ENCODE results near the gene CD36. TPM values are rescaled to one million over a fixed set of nuclear protein-coding genes. Genes with fewer than 3 reads are reported as not detected.
A peak's percentile ranks its signal among the peaks of the same experiment; 100 is the strongest.

Gene CD36
- total RNA-seq, 1 experiment from 2014 or later: not detected

DNA sequence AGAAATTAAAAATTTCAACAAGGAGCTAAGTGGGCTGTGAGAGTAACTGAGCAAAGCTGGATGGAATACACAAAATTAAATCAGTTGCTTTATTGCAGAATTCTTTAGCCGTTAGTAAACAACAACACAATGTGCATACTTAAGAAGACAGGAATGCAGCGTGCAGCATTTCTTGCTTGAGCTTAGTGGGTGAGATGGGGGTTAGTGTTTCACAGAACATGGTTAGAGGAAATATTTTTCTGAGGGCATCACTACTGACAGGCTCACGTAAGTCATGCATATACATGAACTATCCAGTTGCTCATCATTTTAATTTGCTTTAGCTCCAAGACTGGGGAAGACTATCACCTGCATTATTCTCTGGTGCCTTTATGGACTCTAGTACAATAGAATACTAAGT, 80.8 kb downstream of the CD36 start:
- no peaks in the 10 kb centered on the region for H3K36me3 ChIP-seq (ENCODE audit: low read depth, low read length)
- ChIA-PET CTCF (no interaction called here), POLR2A (ENCODE audit: unreplicated experiment) (no interaction called here)
- ATAC-seq (no peak), DNase-seq (peak; percentile 20)
- no peak overlapping the region for H3K4me2 ChIP-seq (ENCODE audit: low read length)
- H3K79me2 ChIP-seq (ENCODE audit: low read length): no peaks in the 10 kb centered on the region
- BruUV-seq (replicated peaks): no TSS peak
- H3K4me1 ChIP-seq (ENCODE audit: insufficient read depth, low read length): peaks cover 30% of the 10 kb centered on the region
- no peak overlapping the region for H3K9ac ChIP-seq (ENCODE audit: low read length)
- H3K27me3 ChIP-seq (ENCODE audit: low read length): no peaks in the 10 kb centered on the region
- H3K9me2 ChIP-seq (replicated peaks; ENCODE audit: low read length): no peaks in the 10 kb centered on the region
- H4K20me1 ChIP-seq (ENCODE audit: low read length): no peaks in the 10 kb centered on the region
- intact Hi-C loops (cut with micrococcal nuclease): no loop called here
- no peak overlapping the region for H3K27ac ChIP-seq (ENCODE audit: low read length)
- H2AFZ ChIP-seq (ENCODE audit: low read length): no peak overlapping the region
- no peaks in the 10 kb centered on the region for H3K9me3 ChIP-seq (ENCODE audit: low read length)
- no peak overlapping the region for H3K4me3 ChIP-seq (ENCODE audit: low read length)
- TF ChIP-seq EZH2phosphoT487 (IDR thresholded peaks at IDR 0.05; ENCODE audit: borderline replicate concordance, low read length) (no peak), EZH2 (IDR thresholded peaks at IDR 0.05; ENCODE audit: low read length, unreplicated experiment) (no peak)
- TF ChIP-seq, protein P1, sequence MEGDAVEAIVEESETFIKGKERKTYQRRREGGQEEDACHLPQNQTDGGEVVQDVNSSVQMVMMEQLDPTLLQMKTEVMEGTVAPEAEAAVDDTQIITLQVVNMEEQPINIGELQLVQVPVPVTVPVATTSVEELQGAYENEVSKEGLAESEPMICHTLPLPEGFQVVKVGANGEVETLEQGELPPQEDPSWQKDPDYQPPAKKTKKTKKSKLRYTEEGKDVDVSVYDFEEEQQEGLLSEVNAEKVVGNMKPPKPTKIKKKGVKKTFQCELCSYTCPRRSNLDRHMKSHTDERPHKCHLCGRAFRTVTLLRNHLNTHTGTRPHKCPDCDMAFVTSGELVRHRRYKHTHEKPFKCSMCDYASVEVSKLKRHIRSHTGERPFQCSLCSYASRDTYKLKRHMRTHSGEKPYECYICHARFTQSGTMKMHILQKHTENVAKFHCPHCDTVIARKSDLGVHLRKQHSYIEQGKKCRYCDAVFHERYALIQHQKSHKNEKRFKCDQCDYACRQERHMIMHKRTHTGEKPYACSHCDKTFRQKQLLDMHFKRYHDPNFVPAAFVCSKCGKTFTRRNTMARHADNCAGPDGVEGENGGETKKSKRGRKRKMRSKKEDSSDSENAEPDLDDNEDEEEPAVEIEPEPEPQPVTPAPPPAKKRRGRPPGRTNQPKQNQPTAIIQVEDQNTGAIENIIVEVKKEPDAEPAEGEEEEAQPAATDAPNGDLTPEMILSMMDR (conservative IDR thresholded peaks at IDR 0.05; ENCODE audit: low read depth, low read length): no peak
- peaks cover 10% of the 10 kb centered on the region for H3F3A ChIP-seq (ENCODE audit: low read length, unreplicated experiment)

DNA sequence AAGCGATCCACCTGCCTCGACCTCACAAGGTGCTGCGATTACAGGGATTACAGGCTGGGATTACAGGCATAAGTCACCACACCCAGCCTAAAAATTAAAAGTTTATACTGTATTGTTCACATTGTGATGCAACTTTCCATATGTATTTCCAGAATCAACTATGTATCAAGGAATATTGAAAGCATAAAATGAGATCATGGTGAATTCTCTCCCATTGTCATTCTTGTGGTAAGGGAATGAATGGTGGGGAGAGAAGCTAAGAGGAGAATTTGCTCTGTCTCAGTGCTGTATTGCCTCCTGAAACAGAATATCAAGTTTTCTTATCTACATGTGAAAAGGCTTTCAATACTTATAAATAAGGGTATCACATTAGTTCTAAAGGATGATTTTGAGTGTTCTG, 81.7 kb downstream of the CD36 start:
- no peak for TF ChIP-seq EZH2 (IDR thresholded peaks at IDR 0.05; ENCODE audit: low read length, unreplicated experiment)
- TF ChIP-seq EZH2phosphoT487 (IDR thresholded peaks at IDR 0.05; ENCODE audit: borderline replicate concordance, low read length): no peak
- TF ChIP-seq, protein P1 (conservative IDR thresholded peaks at IDR 0.05; ENCODE audit: low read depth, low read length): no peak
- Histone ChIP-seq H3K4me1 (ENCODE audit: insufficient read depth, low read length) (peaks cover 39% of the 10 kb centered on the region), H3K36me3 (ENCODE audit: low read depth, low read length) (no peaks in the 10 kb centered on the region), H3K4me3 (ENCODE audit: low read length) (no peak overlapping the region), H3K27me3 (ENCODE audit: low read length) (no peaks in the 10 kb centered on the region), H3K9ac (ENCODE audit: low read length) (no peak overlapping the region), H3K27ac (ENCODE audit: low read length) (no peak overlapping the region), H3F3A (ENCODE audit: low read length, unreplicated experiment) (peaks cover 10% of the 10 kb centered on the region), H3K9me2 (replicated peaks; ENCODE audit: low read length) (no peaks in the 10 kb centered on the region), H4K20me1 (ENCODE audit: low read length) (no peaks in the 10 kb centered on the region), H2AFZ (ENCODE audit: low read length) (no peak overlapping the region), H3K4me2 (ENCODE audit: low read length) (no peak overlapping the region), H3K9me3 (ENCODE audit: low read length) (no peaks in the 10 kb centered on the region), H3K79me2 (ENCODE audit: low read length) (no peaks in the 10 kb centered on the region)
- DNase-seq (no peak), ATAC-seq (no peak)
- intact Hi-C loops (cut with micrococcal nuclease): loop anchor here (10.0 kb wide), 1 partner anchor 195 kb away; the partner anchor contains the start of gene SEMA3C
- no TSS peak for BruUV-seq (replicated peaks)
- POLR2A ChIA-PET (ENCODE audit: unreplicated experiment): no interaction called here
- CTCF ChIA-PET: no interaction called here

DNA sequence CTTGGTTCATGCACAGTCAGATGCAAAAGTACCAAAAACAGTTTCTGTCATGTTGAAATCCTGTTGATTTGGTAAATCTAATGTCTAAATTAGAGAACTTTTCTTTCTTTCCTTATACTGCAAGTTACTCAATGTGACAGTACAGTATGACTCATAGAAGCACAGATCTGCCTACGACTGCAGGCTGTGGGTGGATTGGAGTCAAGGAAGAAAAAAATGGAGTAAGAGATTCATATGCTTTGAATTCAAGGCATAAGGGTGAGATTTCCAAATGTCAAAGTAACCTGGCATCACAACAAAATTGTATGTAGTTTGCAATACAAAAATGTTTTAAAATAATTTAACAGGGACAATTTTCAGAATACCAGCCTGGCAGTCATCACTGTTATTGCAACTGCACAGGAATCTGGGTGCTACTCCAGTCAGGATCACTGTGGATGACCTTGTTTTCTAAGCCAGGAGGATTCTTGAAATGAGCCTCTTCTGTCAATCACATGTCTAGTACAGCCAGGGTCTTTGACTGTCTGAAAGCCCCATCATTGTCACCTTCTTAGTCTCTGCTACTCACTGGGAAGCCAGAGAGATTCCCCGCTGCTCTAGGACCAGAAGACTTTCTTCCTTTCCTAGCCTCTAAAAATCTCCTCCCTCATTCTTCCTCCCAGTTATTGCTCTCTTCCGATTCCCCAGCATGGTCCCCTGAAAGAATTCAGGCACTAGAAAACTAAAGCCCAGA, 83.6 kb downstream of the CD36 start:
- Histone ChIP-seq H3K9ac (ENCODE audit: low read length) (peak overlapping the region; percentile 70), H2AFZ (ENCODE audit: low read length) (no peak overlapping the region), H3F3A (ENCODE audit: low read length, unreplicated experiment) (peaks cover 10% of the 10 kb centered on the region), H3K4me1 (ENCODE audit: insufficient read depth, low read length) (peaks cover 40% of the 10 kb centered on the region), H3K9me2 (replicated peaks; ENCODE audit: low read length) (no peaks in the 10 kb centered on the region), H3K4me3 (ENCODE audit: low read length) (peak overlapping the region; percentile 38; the same call in 1 of the 2 replicates), H3K4me2 (ENCODE audit: low read length) (peak overlapping the region; percentile 79), H4K20me1 (ENCODE audit: low read length) (no peaks in the 10 kb centered on the region), H3K9me3 (ENCODE audit: low read length) (no peaks in the 10 kb centered on the region), H3K36me3 (ENCODE audit: low read depth, low read length) (no peaks in the 10 kb centered on the region), H3K27ac (ENCODE audit: low read length) (peak overlapping the region; percentile 98), H3K79me2 (ENCODE audit: low read length) (no peaks in the 10 kb centered on the region), H3K27me3 (ENCODE audit: low read length) (no peaks in the 10 kb centered on the region)
- TF ChIP-seq, protein P1 (conservative IDR thresholded peaks at IDR 0.05; ENCODE audit: low read depth, low read length): no peak
- TF ChIP-seq EZH2phosphoT487 (IDR thresholded peaks at IDR 0.05; ENCODE audit: borderline replicate concordance, low read length) (no peak), EZH2 (IDR thresholded peaks at IDR 0.05; ENCODE audit: low read length, unreplicated experiment) (no peak)
- ATAC-seq (peak; percentile 52), DNase-seq (peak; percentile 72)
- BruUV-seq (replicated peaks): no TSS peak
- intact Hi-C loops (cut with micrococcal nuclease): loop anchor here (2.0 to 10.0 kb wide), 4 partner anchors 17 to 221 kb away; partner anchors contain the start of gene SEMA3C
- ChIA-PET POLR2A (ENCODE audit: unreplicated experiment) (interaction anchor here (0.6 to 0.7 kb wide), 3 partner anchors 108 to 220 kb away, joined by 3 to 6 read pairs (median 3); no protein-coding TSS in a partner anchor), CTCF (interaction anchor here (0.6 kb wide), 3 partner anchors 9 to 294 kb away, joined by 3 to 20 read pairs (median 4); no protein-coding TSS in a partner anchor)

All from PC-3 (cell line).